Measurements from ENCODE around the gene PRDM11. TPM values are rescaled to one million over a fixed set of nuclear protein-coding genes. Genes with fewer than 3 reads are reported as not detected.
A peak's percentile ranks its signal among the peaks of the same experiment; 100 is the strongest.

PRDM11 gene
- total and polyA plus RNA-seq, 7 donors: 2.3 to 14.2 (median 7.2) TPM

GRCh38 chr11:45181193-45181888 lies 34.9 kb downstream of the PRDM11 start:
- Histone ChIP-seq H3K36me3 (ENCODE audit: insufficient read depth in 1 of 2, low read depth in 1 of 2) (peaks cover 0 to 21% of the 10 kb centered on the region in 2 donors), H3K27ac (peak overlapping the region; percentile 83), H3K9me3 (no peaks in the 10 kb centered on the region), H3K27me3 (ENCODE audit: insufficient read depth in 3 of 3, low read length in 2 of 3) (no peaks in the 10 kb centered on the region), H3K4me1 (peaks cover 6% of the 10 kb centered on the region), H3K4me3 (peak overlapping the region; percentile 71)
- intact Hi-C loops (cut with DNase I): loop anchor here in 1 of 2 donors (5.0 kb wide), 2 partner anchors 34 to 51 kb away; partner anchors contain the start of gene PRDM11
- peak in 1 of 2 donors; percentile 61 for DNase-seq
- peak in 2 of 4 donors; percentile 9 to 15 for ATAC-seq
- 51 to 60% (median 55%) methylated on average over 22 to 25 of the region's 25 CpGs for WGBS, 3 donors
- no peak for TF ChIP-seq CTCF (IDR thresholded peaks at IDR 0.05)

GRCh38 chr11:45181889-45182550 lies 35.6 kb downstream of the PRDM11 start:
- peak overlapping the region; percentile 83 for H3K27ac ChIP-seq
- 92 to 94% (median 92%) methylated on average over 13 to 14 of the region's 14 CpGs for WGBS, 3 donors
- intact Hi-C loops (cut with DNase I): loop anchor here in 1 of 2 donors (5.0 kb wide), 2 partner anchors 35 to 50 kb away; partner anchors contain the start of gene PRDM11
- H3K27me3 ChIP-seq (ENCODE audit: insufficient read depth in 3 of 3, low read length in 2 of 3): no peaks in the 10 kb centered on the region
- ATAC-seq (no peak), DNase-seq (no peak)
- H3K9me3 ChIP-seq: no peaks in the 10 kb centered on the region
- peaks cover 0 to 21% of the 10 kb centered on the region in 2 donors for H3K36me3 ChIP-seq (ENCODE audit: insufficient read depth in 1 of 2, low read depth in 1 of 2)
- no peak for TF ChIP-seq CTCF (IDR thresholded peaks at IDR 0.05)
- H3K4me3 ChIP-seq: peak overlapping the region; percentile 71
- peaks cover 6% of the 10 kb centered on the region for H3K4me1 ChIP-seq

DNA sequence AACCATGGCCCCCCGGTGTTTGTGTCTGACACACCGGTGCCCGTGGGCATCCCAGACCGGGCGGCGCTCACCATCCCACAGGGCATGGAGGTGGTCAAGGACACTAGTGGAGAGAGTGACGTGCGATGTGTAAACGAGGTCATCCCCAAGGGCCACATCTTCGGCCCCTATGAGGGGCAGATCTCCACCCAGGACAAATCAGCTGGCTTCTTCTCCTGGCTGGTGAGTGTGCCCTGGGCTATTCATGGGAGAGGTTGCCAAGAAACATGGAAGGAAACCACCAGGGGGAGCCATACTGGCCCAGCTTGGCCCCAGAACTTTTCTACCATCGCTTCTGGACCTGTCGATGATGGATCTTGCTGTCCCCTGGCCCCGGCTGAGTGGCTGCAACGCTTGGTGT lies 36.5 kb downstream of the PRDM11 start:
- Histone ChIP-seq H3K36me3 (ENCODE audit: insufficient read depth in 1 of 2, low read depth in 1 of 2) (peaks cover 0 to 23% of the 10 kb centered on the region in 2 donors), H3K9me3 (no peaks in the 10 kb centered on the region), H3K4me1 (peaks cover 6% of the 10 kb centered on the region), H3K27ac (no peak overlapping the region), H3K27me3 (ENCODE audit: insufficient read depth in 3 of 3, low read length in 2 of 3) (no peaks in the 10 kb centered on the region), H3K4me3 (no peak overlapping the region)
- TF ChIP-seq CTCF (IDR thresholded peaks at IDR 0.05): peak; percentile 48
- ATAC-seq: peak in 2 of 4 donors; percentile 35 to 50
- WGBS, 3 donors: 85 to 92% (median 87%) methylated on average over 14 of the region's 14 CpGs
- DNase-seq: no peak
- intact Hi-C loops (cut with DNase I): loop anchor here in 1 of 2 donors (5.0 kb wide), 2 partner anchors 36 to 49 kb away; partner anchors contain the start of gene PRDM11

DNA sequence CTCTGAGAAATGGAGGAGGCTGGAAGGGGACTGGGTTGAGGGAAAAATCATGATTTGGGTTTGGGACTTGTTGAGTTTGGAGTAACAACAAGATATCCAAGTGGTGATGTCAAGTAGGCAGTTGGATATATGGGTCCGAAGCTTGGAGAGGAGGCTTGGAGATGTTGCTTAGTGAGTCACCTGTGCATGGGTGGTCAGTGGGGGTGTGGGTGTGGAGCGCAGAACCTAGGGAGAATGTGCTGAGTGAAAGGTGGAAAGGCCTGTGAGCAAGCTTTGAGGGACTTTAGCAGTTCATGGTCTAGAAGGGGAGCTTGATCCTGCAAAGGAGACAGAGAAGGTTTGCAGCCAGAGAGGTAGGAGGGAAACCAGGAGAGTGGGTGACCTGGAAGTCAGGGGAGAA lies 38.2 kb downstream of the PRDM11 start:
- intact Hi-C loops (cut with DNase I): loop anchor here in 1 of 2 donors (5.0 kb wide), 2 partner anchors 37 to 48 kb away; partner anchors contain the start of gene PRDM11
- Histone ChIP-seq H3K4me3 (no peak overlapping the region), H3K9me3 (no peaks in the 10 kb centered on the region), H3K4me1 (peaks cover 6% of the 10 kb centered on the region), H3K27me3 (ENCODE audit: insufficient read depth in 3 of 3, low read length in 2 of 3) (no peaks in the 10 kb centered on the region), H3K27ac (no peak overlapping the region), H3K36me3 (ENCODE audit: insufficient read depth in 1 of 2, low read depth in 1 of 2) (peaks cover 0 to 32% of the 10 kb centered on the region in 2 donors)
- 95 to 100% (median 97%) methylated on average over 2 of the region's 2 CpGs for WGBS, 3 donors
- no peak for TF ChIP-seq CTCF (IDR thresholded peaks at IDR 0.05)
- DNase-seq (no peak), ATAC-seq (no peak)

Data from psoas muscle (tissue), 8 donors.